GM21619 (cell line): ENCODE results near the gene MYBPHL.

Source experiments
- ATAC-seq: cut with Tn5 transposase; IDR thresholded peaks from one replicate; pipeline ENCODE4 v1.9.1; 2021; ENCODE audit not compliant: unreplicated experiment

Gene MYBPHL

GRCh38 chr1:109253803-109254620 lies 52.8 kb downstream of the MYBPHL start:
- ATAC-seq: no peak

- ATAC-seq: no peak
Observed at GRCh38 chr1:109252893-109253802, 53.7 kb downstream of the MYBPHL start.

GRCh38 chr1:109252167-109252892 lies 54.5 kb downstream of the MYBPHL start:
- no peak for ATAC-seq

GRCh38 chr1:109251277-109252166 lies 55.3 kb downstream of the MYBPHL start:
- ATAC-seq: no peak

- no peak for ATAC-seq
Observed at GRCh38 chr1:109250454-109251276, 56.1 kb downstream of the MYBPHL start.

- ATAC-seq: peak; percentile 30
Observed at GRCh38 chr1:109249654-109250401, 57.0 kb downstream of the MYBPHL start.

GRCh38 chr1:109248797-109249629 lies 57.8 kb downstream of the MYBPHL start, which contains the start of gene CELSR2:
Gene CELSR2 (plus strand): TSS chr1:109249539. CDS start chr1:109250080, 541 bp downstream.
- ATAC-seq: peak; percentile 76

- ATAC-seq: no peak
Observed at GRCh38 chr1:109248444-109248796, 58.4 kb downstream of the MYBPHL start.

GRCh38 chr1:109247401-109248365 lies 59.1 kb downstream of the MYBPHL start:
- ATAC-seq: no peak

GRCh38 chr1:109246141-109246551 lies 60.7 kb downstream of the MYBPHL start:
- no peak for ATAC-seq

GRCh38 chr1:109243860-109244552 lies 62.8 kb downstream of the MYBPHL start:
- no peak for ATAC-seq

GRCh38 chr1:109243221-109243620 lies 63.6 kb downstream of the MYBPHL start:
- ATAC-seq: no peak

GRCh38 chr1:109242387-109242786 lies 64.4 kb downstream of the MYBPHL start:
- no peak for ATAC-seq
